ENCODE data around the gene EID2.

GRCh38 chr19:39563408-39563807 lies 23.4 kb upstream of the EID2 start:
- TF ChIP-seq, protein P1, sequence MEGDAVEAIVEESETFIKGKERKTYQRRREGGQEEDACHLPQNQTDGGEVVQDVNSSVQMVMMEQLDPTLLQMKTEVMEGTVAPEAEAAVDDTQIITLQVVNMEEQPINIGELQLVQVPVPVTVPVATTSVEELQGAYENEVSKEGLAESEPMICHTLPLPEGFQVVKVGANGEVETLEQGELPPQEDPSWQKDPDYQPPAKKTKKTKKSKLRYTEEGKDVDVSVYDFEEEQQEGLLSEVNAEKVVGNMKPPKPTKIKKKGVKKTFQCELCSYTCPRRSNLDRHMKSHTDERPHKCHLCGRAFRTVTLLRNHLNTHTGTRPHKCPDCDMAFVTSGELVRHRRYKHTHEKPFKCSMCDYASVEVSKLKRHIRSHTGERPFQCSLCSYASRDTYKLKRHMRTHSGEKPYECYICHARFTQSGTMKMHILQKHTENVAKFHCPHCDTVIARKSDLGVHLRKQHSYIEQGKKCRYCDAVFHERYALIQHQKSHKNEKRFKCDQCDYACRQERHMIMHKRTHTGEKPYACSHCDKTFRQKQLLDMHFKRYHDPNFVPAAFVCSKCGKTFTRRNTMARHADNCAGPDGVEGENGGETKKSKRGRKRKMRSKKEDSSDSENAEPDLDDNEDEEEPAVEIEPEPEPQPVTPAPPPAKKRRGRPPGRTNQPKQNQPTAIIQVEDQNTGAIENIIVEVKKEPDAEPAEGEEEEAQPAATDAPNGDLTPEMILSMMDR (IDR thresholded peaks at IDR 0.05) = no peak
- TF ChIP-seq POLR2A (IDR thresholded peaks at IDR 0.05) = no peak

Data from body of pancreas (tissue), 4 donors.